MM.1S (cell line): Measurements from ENCODE around the gene SDK1.

Experiments
- DNase-seq: peaks from one replicate; pipeline ENCODE4 v3.0.0-alpha.2; 2015
- H2AFZ ChIP-seq: fragments of 300-600 bp; sonication (generic); 2 replicates; pipeline ENCODE4 v1.6.0; 2016; ENCODE audit warnings: antibody characterized with exemption, low read length
- H3F3A ChIP-seq: fragments of 300-600 bp; sonication (generic); 2 replicates; pipeline ENCODE4 v1.6.1; 2016; ENCODE audit warnings: mild to moderate bottlenecking, antibody characterized with exemption, low read length, moderate library complexity, mixed read lengths; ENCODE audit not compliant: insufficient read depth
- H3K27ac ChIP-seq: fragments of 300-600 bp; sonication (generic); 2 replicates; pipeline ENCODE4 v1.5.1; 2016; ENCODE audit warnings: mild to moderate bottlenecking, low read length
- H3K27me3 ChIP-seq: fragments of 300-600 bp; sonication (generic); replicated peaks from 2 replicates; pipeline ENCODE4 v1.6.0; 2016; ENCODE audit warnings: low read length; ENCODE audit not compliant: insufficient read depth
- H3K36me3 ChIP-seq: fragments of 300-600 bp; sonication (generic); replicated peaks from 2 replicates; pipeline ENCODE4 v1.6.1; 2016; ENCODE audit warnings: mild to moderate bottlenecking, low read length, mixed read lengths; ENCODE audit not compliant: insufficient read depth
- H3K4me1 ChIP-seq: fragments of 300-600 bp; sonication (generic); 2 replicates; pipeline ENCODE4 v1.6.1; 2016; ENCODE audit warnings: low read length, mixed read lengths
- H3K4me2 ChIP-seq: fragments of 300-600 bp; sonication (generic); 2 replicates; pipeline ENCODE4 v1.6.0; 2016; ENCODE audit warnings: low read depth, low read length
- H3K4me3 ChIP-seq: fragments of 300-600 bp; sonication (generic); 2 replicates; pipeline ENCODE4 v1.5.1; 2016; ENCODE audit warnings: low read length, mixed read lengths
- H3K79me2 ChIP-seq: fragments of 300-600 bp; sonication (generic); 2 replicates; pipeline ENCODE4 v1.6.1; 2016; ENCODE audit warnings: mixed run types, low read length, mixed read lengths
- H3K9ac ChIP-seq: fragments of 300-600 bp; sonication (generic); 2 replicates; pipeline ENCODE4 v1.6.1; 2016; ENCODE audit warnings: low read length, mixed read lengths
- H3K9me2 ChIP-seq: fragments of 300-600 bp; sonication (generic); replicated peaks from 2 replicates; pipeline ENCODE4 v1.6.1; 2016; ENCODE audit warnings: mild to moderate bottlenecking, low read length, mixed read lengths; ENCODE audit not compliant: insufficient read depth
- H3K9me3 ChIP-seq: fragments of 300-600 bp; sonication (generic); replicated peaks from 2 replicates; pipeline ENCODE4 v1.6.1; 2016; ENCODE audit warnings: mild to moderate bottlenecking, low read length, mixed read lengths; ENCODE audit not compliant: insufficient read depth
- H4K20me1 ChIP-seq: fragments of 300-600 bp; sonication (generic); 2 replicates; pipeline ENCODE4 v1.6.1; 2016; ENCODE audit warnings: mild to moderate bottlenecking, low read length, moderate library complexity, mixed read lengths; ENCODE audit not compliant: insufficient read depth
- CTCF ChIP-seq: fragments of 300-600 bp; sonication (generic); IDR thresholded peaks from 2 replicates; pipeline ENCODE4 v1.5.1; 2016; ENCODE audit warnings: antibody characterized with exemption, low read length, mixed read lengths
- EZH2 ChIP-seq: fragments of 300-600 bp; sonication (generic); optimal IDR thresholded peaks from 2 replicates; pipeline ENCODE3; 2017; ENCODE audit warnings: low read depth, mild to moderate bottlenecking, antibody characterized with exemption, low read length, mixed read lengths
- EZH2phosphoT487 ChIP-seq: fragments of 300-600 bp; sonication (generic); IDR thresholded peaks from 2 replicates; pipeline ENCODE4 v1.6.1; 2018; ENCODE audit warnings: antibody characterized with exemption, low read length

SDK1 gene

DNA sequence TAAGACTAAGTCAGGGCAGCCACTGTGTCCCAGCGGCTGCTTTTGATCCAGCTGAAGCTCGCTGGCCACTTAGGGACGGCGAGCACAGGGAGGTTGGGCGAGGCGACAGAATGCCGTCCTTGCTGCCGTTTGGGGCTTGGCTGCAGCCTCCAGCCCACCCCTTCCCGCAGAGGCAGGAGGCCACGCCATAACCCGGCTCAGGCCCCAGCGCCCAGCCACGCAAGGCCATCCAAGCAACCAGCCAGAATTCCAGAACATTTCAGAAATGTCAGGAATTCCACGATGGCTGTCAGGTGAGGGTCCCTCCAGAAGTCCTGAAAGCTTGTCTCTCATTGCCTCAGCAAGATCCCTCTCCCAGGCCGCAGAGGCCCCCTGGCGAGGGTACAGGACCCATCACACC is 901.9 kb downstream of the SDK1 start:
- Histone ChIP-seq H3K9me3 (no peaks in the 10 kb centered on the region), H3K9me2 (no peaks in the 10 kb centered on the region), H3K4me3 (no peak overlapping the region), H4K20me1 (no peaks in the 10 kb centered on the region), H3K4me2 (no peak overlapping the region), H3K4me1 (no peaks in the 10 kb centered on the region), H3K79me2 (no peaks in the 10 kb centered on the region), H3K27me3 (no peaks in the 10 kb centered on the region), H3K9ac (no peak overlapping the region), H3F3A (no peaks in the 10 kb centered on the region), H3K27ac (no peak overlapping the region), H3K36me3 (no peaks in the 10 kb centered on the region), H2AFZ (no peak overlapping the region)
- TF ChIP-seq EZH2, result no peak
- TF ChIP-seq EZH2phosphoT487, result no peak
- no peak for TF ChIP-seq CTCF
- DNase-seq, result no peak

- TF ChIP-seq CTCF, result no peak
- Histone ChIP-seq H3K9me3 (no peaks in the 10 kb centered on the region), H3F3A (no peaks in the 10 kb centered on the region), H3K4me1 (no peaks in the 10 kb centered on the region), H3K36me3 (no peaks in the 10 kb centered on the region), H4K20me1 (no peaks in the 10 kb centered on the region), H3K27ac (no peak overlapping the region), H3K27me3 (no peaks in the 10 kb centered on the region), H3K9me2 (no peaks in the 10 kb centered on the region), H2AFZ (no peak overlapping the region), H3K4me3 (no peak overlapping the region), H3K79me2 (no peaks in the 10 kb centered on the region), H3K4me2 (no peak overlapping the region), H3K9ac (no peak overlapping the region)
- no peak for DNase-seq
Observed at GRCh38 chr7:4203626-4204512, 902.8 kb downstream of the SDK1 start.

DNA sequence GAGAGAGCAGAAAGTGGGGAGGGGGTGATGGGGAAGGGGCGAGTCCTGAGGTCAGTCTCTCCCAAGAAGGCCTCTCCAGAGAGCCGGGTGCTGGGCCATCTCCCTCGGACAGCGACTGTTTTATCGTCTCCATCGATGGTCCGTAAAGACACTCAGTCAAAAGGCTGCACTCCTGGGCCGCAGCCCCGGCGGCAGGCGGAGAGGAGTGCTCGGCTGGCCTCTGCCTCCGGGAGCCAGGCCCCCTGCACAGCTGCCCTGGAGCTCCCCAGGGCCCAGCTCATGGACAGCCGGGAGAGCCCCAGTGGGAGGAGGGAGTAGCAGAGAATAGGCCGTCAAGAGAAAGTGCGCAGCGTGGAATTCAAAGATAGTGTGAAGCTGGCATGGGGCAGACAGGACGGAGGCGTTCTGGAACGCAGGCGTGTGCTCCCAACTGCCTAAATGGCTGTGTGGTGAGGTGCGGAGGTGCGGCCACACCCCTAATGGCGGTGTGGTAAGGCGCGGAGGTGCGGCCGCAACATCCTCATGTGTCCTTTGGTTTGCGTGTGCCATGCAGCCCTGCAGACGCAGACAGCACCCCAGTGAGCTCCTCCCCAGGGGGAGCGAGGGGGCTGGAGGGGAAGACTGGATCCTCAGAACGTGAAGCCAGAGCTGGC is 903.6 kb downstream of the SDK1 start:
- no peak overlapping the region for H3K4me3 ChIP-seq
- no peaks in the 10 kb centered on the region for H3K79me2 ChIP-seq

More for the DNA sequence above, 903.6 kb downstream of the SDK1 start:
- H3K9me3 ChIP-seq, result no peaks in the 10 kb centered on the region
- no peak overlapping the region for H3K9ac ChIP-seq
- H3K27me3 ChIP-seq, result no peaks in the 10 kb centered on the region
- H3K4me1 ChIP-seq, result no peaks in the 10 kb centered on the region
- H3K9me2 ChIP-seq, result no peaks in the 10 kb centered on the region
- no peak for TF ChIP-seq EZH2phosphoT487
- TF ChIP-seq EZH2, result no peak
- TF ChIP-seq CTCF, result no peak
- H3K4me2 ChIP-seq, result no peak overlapping the region
- no peaks in the 10 kb centered on the region for H3F3A ChIP-seq
- no peak for DNase-seq
- H3K27ac ChIP-seq, result no peak overlapping the region
- H3K36me3 ChIP-seq, result no peaks in the 10 kb centered on the region
- H2AFZ ChIP-seq, result no peak overlapping the region
- no peaks in the 10 kb centered on the region for H4K20me1 ChIP-seq
